HG03097 (cell line): ENCODE measurements around the gene CEP55.

Experiments
- ATAC-seq: cut with Tn5 transposase; IDR thresholded peaks from one replicate; pipeline ENCODE4 v1.9.1; 2021; ENCODE audit not compliant: unreplicated experiment, low FRiP score

Gene CEP55

DNA sequence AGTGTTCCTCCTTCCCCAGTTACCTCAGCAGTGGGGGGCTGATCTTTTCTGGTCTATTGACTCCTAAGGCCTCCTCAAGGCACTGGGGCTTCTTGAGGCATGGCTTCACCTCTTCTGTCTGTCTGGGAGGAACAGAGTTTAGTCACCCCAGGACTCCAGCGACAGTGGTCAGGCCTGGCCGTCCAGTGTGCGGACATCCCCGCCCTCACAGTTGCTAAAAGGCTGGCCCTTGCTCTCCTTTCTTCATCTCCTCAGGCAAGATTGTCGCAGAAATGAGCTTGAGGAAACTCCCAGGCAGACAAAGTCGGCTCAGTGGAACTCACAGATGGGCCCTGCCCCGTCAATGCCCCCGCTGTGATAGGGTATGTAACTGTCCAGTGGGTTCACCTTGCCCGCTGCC is 63.1 kb downstream of the CEP55 start:
- no peak for ATAC-seq

DNA sequence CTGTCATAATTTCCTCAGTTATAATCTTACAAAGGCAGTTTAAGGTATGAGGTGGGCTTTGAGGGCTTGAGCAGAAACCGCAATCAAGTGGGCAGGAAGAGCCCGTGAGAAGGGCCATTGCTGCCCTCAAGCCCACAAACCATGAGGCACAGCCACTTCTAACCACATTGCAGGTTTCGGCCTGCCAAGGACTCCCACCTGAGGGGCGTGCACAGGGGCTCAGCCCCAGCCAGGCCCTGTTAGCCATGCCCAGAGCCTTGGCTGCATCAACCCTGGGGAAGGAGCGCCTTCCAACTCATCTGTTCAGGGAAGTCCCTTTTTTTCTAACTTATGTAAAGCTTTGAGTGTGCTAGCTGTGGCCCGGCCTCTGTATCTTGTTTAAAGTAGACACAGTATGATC is 64.1 kb downstream of the CEP55 start:
- no peak for ATAC-seq

DNA sequence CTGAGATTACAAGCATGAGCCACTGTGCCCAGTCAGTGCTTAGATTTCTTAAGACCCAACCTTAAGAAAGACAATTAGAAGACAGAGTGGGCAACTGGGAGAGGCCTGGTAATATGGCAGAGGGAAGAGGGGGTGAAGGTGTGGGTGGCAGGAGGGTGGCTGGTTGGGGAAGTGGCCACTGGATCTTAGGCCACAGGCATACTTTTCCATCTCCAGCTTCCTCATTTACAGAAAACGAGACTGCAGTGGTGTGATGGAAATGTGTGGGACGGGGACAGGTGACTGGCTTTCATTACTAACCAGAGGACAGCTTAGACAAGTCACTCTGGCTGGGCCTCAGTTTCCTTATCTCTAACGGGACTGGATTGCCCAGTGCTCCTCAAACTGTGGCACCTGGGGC is 69.0 kb downstream of the CEP55 start:
- ATAC-seq = no peak

DNA sequence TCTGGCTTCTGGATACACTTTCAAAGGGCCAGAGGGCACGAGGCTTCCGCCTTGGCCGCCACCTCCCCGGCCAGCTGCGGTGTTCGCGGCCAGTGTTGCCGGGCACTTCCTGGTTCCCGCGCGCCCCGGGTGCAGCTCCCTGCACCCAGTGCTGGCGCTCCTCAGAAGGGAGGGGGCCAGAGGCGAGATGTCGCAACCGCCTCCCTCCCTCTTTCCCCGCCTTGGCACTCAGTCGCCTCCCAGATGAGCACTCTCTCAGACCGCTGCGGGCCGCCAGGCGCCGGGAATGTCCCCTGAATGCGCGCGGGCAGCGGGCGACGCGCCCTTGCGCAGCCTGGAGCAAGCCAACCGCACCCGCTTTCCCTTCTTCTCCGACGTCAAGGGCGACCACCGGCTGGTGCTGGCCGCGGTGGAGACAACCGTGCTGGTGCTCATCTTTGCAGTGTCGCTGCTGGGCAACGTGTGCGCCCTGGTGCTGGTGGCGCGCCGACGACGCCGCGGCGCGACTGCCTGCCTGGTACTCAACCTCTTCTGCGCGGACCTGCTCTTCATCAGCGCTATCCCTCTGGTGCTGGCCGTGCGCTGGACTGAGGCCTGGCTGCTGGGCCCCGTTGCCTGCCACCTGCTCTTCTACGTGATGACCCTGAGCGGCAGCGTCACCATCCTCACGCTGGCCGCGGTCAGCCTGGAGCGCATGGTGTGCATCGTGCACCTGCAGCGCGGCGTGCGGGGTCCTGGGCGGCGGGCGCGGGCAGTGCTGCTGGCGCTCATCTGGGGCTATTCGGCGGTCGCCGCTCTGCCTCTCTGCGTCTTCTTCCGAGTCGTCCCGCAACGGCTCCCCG is 70.2 kb downstream of the CEP55 start, which contains the start of gene FFAR4:
FFAR4 (plus strand) TSS at position 231 of the 842 bp plus-strand sequence; CDS start at position 287, 56 bp downstream.
- no peak for ATAC-seq

DNA sequence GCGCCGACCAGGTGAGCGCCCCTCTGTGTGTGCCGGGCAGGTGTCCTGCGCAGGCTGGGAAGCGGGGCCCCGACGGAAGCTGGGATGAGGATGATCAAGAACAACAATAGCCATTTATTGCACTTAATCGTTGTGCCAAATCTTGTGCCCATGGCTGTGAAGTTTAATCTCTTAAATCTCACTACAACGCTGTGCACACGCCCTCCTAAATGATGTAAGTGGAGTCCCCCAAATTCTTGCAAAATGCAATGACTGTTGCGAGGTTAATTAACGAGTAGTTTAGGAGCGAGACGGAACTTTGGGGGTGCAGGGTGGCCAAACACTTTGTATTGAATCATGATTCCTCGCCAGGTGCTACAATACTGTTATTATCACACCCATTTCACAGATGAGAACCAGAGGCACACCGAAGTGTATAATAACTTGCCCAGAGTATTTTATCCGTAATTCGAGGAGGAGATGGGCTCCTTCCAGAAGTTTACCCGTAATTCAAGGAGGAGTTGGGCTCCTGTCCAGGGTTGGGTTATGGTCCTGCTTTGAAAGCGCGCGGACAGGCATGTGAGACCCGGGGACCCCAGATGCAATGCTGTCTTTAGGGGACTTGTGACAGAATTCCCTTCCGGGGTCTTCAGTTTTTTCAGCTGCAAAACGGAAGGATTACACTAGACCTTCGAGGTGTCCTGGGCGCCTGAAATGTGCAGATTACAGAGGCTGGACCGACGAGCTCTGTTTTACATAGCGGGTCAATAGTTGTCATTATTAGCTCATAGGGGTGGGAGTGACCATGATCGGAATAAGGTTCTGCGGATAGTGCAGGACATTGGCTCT is 71.1 kb downstream of the CEP55 start:
- ATAC-seq = no peak

DNA sequence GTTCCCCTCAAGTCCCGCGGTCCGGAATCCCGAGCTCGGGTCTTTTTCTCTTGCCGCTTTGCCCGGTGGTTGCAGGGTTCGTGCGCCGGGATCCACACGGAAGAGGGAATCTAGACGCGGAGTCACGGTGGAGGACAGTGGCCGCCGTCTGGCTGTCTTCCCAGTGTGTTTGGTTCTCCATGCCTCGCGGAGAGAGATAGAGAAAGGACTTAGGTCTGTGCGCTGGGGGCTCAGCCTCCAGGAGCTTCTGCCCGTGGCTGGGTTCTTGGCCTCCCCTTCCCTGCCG is 71.6 kb downstream of the CEP55 start:
- ATAC-seq = no peak

DNA sequence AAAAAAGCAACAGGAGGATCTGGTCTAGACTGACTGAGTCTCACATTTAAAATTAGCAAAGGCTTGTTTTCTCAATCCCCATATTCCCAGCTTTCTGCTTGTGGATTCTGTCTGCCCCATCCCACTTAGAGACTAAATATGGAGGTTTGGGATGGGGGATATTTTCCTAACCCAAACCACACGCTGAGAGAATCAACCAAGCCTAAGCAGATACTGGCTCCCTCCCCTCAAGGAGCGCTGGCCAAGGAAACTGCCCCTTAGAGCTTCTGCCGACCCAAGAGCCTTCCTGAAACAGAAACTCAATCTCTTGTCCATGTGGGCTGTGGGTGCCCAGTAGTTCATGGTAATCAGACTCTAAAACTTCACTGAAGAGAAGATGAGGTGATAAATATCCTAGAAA is 74.0 kb downstream of the CEP55 start:
- no peak for ATAC-seq

DNA sequence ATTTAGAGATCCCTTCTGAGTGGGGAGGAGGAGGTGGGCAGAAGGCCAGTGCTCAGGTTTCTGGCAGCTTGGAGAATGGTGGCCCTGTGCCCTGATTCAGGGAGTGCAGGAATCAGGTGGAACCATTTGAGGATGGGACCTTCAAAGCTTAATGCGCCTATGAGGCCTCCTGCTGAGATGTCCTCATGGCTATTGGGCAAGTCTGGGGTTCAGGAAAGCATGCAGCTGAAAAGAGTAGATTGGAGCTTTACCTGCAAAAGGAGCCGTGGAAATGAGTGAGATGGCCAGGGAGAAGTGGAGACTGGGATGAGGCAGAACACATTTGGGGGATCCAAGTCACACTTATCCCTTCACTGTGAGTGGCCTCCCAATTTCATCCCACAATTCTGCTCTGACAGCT is 76.2 kb downstream of the CEP55 start:
- no peak for ATAC-seq

DNA sequence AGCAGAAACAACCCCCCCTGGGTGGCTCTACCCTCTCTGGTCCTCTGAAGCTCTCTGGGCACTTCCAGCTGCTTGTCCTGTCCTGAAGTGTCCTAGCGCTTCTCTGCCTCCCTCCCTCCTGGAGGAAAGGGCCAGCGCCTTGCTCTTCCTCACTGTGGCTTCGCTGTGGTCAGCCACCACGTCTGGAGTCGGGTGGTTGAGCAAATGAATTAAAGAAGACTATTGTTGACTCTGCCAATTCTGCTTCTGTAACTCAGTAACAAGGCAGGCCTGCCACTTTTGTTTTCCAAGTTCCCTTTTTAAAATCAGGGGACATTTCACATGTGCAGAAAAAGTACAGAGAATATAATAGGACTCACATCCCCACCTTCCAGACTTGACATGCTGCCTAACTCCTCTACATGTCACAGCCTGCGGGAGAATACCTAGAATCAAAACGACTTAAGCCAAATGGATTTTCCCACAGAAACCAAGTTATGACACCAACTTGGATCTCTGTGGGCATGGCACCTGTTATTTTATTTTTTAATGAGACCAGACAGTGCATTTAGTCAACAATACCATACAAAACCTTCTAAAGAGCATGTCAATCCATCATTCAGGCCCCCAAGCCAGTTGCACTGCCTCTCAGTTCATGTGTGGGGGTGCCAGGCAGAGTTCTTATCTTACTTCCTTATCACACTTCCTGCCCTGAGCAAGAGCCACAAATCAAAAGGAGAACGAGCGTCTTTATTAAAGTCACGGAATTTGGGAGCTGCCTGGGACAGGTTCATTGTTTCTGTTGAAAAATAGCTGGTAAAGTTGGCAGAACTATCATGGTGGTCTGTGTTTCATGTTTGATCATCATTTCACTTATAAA is 76.9 kb downstream of the CEP55 start:
- ATAC-seq = no peak

DNA sequence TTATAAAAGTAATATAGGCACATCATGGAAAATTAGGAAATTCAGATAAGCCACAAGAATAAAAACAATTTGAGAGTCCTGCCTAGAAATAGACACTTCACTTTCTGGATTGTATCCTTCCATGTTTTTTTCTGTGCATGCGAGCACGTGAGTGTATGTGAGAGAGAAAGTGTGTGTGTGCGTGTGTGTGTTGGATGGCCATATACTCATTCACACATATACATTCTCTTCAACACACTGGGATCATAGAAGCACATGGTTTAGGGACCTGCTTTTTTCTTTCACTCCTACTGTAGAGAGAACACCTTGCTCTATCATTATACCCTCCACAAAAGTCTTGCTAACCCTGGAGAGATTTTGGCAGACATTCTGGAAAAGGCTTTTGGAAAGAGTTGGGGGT is 77.5 kb downstream of the CEP55 start:
- ATAC-seq = no peak

DNA sequence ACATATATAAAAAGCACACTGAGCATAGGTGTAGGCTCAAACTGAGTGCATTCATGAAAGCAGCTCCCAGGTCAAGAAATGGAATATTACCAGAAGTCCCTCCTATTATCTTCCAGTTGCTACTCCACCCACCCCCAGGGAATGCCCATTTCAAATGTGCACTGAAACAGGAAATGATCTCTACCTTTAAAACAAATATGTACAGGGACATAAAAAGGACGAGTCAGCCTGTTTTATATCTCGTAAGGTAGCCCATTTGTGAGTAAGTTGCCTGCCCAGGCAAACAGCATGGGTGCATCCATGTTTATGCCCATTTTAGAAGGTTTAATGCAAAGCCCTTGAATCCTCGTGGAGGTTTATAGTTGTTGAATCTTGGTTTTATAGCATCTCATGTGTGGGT is 80.5 kb downstream of the CEP55 start:
- no peak for ATAC-seq

DNA sequence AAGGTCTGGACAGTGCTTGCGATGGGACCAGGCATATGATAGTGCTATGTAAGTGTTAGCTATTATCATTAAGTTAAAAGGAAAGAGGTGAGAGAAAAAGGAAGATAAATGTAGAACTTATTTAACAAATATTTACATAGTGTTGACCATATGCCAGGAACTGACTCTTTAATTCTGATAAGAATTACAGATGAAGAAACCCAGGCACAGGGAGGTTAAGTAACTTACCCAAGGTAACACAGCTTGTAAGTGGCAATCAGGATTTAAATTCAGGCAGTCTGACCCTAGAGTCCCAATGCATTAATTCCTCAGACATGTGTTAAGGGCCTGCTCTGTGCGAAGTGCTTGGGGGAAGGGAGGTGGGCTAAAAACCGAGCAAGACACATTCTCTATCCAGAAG is 81.2 kb downstream of the CEP55 start:
- no peak for ATAC-seq
